Measurements from ENCODE around the gene TFIP11. TPM values are rescaled to one million over a fixed set of nuclear protein-coding genes. Genes with fewer than 3 reads are reported as not detected.

The TFIP11 gene
- total and polyA plus RNA-seq, 2 of the 13 experiments (the other 11 are each of a cell fraction or from before 2014, with no cell fraction given) = 15.4 to 22.8 TPM

GRCh38 chr22:26548984-26549383 lies 36.7 kb upstream of the TFIP11 start (continued):
- TF ChIP-seq ZNF512 (CRISPR knock-in tag; IDR thresholded peaks at IDR 0.05) = no peak
- no peak for TF ChIP-seq NFE2L2 (IDR thresholded peaks at IDR 0.05; ENCODE audit: low read length)
- no peak for TF ChIP-seq RFXAP (CRISPR knock-in tag; IDR thresholded peaks at IDR 0.05; ENCODE audit: borderline replicate concordance)
- TF ChIP-seq MATR3 (CRISPR knock-in tag; IDR thresholded peaks at IDR 0.05) = no peak
- no peak for TF ChIP-seq PBX2 (CRISPR knock-in tag; IDR thresholded peaks at IDR 0.05)

GRCh38 chr22:26548303-26548702 lies 36.0 kb upstream of the TFIP11 start:
- intact Hi-C loops (cut with micrococcal nuclease; ENCODE audit: unreplicated experiment) = no loop called here
- in situ Hi-C loops (cut with HindIII; ENCODE audit: extremely low pct_ligation_motif_present, low pct_unique_long_range_greater_than_20kb) = no loop called here
- CTCF ChIA-PET (ENCODE audit: low intra/inter-chr PET ratio, low total read pairs) = no interaction called here
- TF ChIP-seq ZBTB49 (CRISPR knock-in tag; IDR thresholded peaks at IDR 0.05; ENCODE audit: borderline replicate concordance) = no peak
- TF ChIP-seq ZNF367 (CRISPR knock-in tag; IDR thresholded peaks at IDR 0.05; ENCODE audit: borderline replicate concordance) = no peak
- no peak for TF ChIP-seq PRDM4 (CRISPR knock-in tag; IDR thresholded peaks at IDR 0.05; ENCODE audit: borderline replicate concordance)
- TF ChIP-seq ZNF10 (CRISPR knock-in tag; IDR thresholded peaks at IDR 0.05; ENCODE audit: borderline replicate concordance, low read depth) = no peak
- no peak for TF ChIP-seq ZFAT (CRISPR knock-in tag; conservative IDR thresholded peaks at IDR 0.05)
- no peak for TF ChIP-seq ZNF121 (CRISPR knock-in tag; IDR thresholded peaks at IDR 0.05)
- TF ChIP-seq NFKB2 (CRISPR knock-in tag; IDR thresholded peaks at IDR 0.05; ENCODE audit: borderline replicate concordance) = no peak
- no peak for TF ChIP-seq FOXO4 (CRISPR knock-in tag; conservative IDR thresholded peaks at IDR 0.05)

More at GRCh38 chr22:26548303-26548702, 36.0 kb upstream of the TFIP11 start:
- H3K27ac ChIP-seq (ENCODE audit: extremely low read length, insufficient read depth, low read length) = no peak overlapping the region
- peaks cover 22% of the 10 kb centered on the region for H3K4me1 ChIP-seq (ENCODE audit: insufficient read depth, low read length)
- H2AFZ ChIP-seq (ENCODE audit: low read length) = no peak overlapping the region
- H3K79me2 ChIP-seq (ENCODE audit: insufficient read depth, low read length) = no peaks in the 10 kb centered on the region
- H3K4me2 ChIP-seq (ENCODE audit: low read depth, low read length) = no peak overlapping the region
- no peaks in the 10 kb centered on the region for H3K27me3 ChIP-seq (ENCODE audit: control insufficient read depth in 1 of 2, insufficient read depth in 2 of 2, low read length in 2 of 2)
- no TSS peak for BruUV-seq (replicated peaks)
- H3K9ac ChIP-seq (ENCODE audit: insufficient read depth, low read depth, low read length) = no peak overlapping the region
- H4K20me1 ChIP-seq (ENCODE audit: insufficient read depth, low read length) = no peaks in the 10 kb centered on the region
- FAIRE-seq = no peak
- 92% methylated on average over 3 of the region's 3 CpGs for WGBS (ENCODE audit: low lambda C conversion rate)
- H3K9me3 ChIP-seq (ENCODE audit: low read length) = no peaks in the 10 kb centered on the region
- no peak for DNase-seq (ENCODE audit: low spot score)
- ATAC-seq = no peak
- no peaks in the 10 kb centered on the region for H3K36me3 ChIP-seq (replicated peaks in 1 of 2; ENCODE audit: control insufficient read depth in 1 of 2, insufficient read depth in 2 of 2, low read length in 2 of 2)
- no peak overlapping the region for H3K4me3 ChIP-seq (replicated peaks in 1 of 3; ENCODE audit: insufficient read depth in 1 of 3, low read depth in 2 of 3, low read length in 3 of 3)
- POLR2A ChIA-PET = no interaction called here

All from HepG2 (cell line).